GM10248 (cell line): ENCODE data around the gene FOXG1.

Source experiments
- CTCF ChIA-PET: fragments of 300-600 bp; sonication (Branson Sonifier 250); formaldehyde crosslinking; extraction: SDS; loops from one replicate; lab custom pipeline; 2021; ENCODE audit warnings: antibody characterized with exemption; lab: Yijun Ruan, JAX
- POLR2A ChIA-PET: fragments of 350-650 bp; sonication (Branson Sonifier 250); formaldehyde crosslinking; extraction: SDS; loops from one replicate; lab custom pipeline; 2020; ENCODE audit warnings: antibody characterized with exemption; lab: Yijun Ruan, JAX
- DNase-seq: peaks from one replicate; pipeline ENCODE4 v3.0.0; 2012; ENCODE audit errors: extremely low spot score
- CTCF ChIP-seq: IDR thresholded peaks from 2 replicates; pipeline ENCODE4 v1.5.1; 2012; ENCODE audit warnings: mild to moderate bottlenecking, low read depth; ENCODE audit errors: extremely low read depth, missing control alignments, control extremely low read depth

Gene FOXG1

GRCh38 chr14:28765831-28766468 lies 637 bp upstream of the FOXG1 start:
- TF ChIP-seq CTCF: no peak
- DNase-seq: no peak
- POLR2A ChIA-PET: no interaction called here
- CTCF ChIA-PET: interaction anchor here (1.0 to 1.7 kb wide), 2 partner anchors 9 to 11 kb away, joined by 5 read pairs; no protein-coding TSS in a partner anchor

DNA sequence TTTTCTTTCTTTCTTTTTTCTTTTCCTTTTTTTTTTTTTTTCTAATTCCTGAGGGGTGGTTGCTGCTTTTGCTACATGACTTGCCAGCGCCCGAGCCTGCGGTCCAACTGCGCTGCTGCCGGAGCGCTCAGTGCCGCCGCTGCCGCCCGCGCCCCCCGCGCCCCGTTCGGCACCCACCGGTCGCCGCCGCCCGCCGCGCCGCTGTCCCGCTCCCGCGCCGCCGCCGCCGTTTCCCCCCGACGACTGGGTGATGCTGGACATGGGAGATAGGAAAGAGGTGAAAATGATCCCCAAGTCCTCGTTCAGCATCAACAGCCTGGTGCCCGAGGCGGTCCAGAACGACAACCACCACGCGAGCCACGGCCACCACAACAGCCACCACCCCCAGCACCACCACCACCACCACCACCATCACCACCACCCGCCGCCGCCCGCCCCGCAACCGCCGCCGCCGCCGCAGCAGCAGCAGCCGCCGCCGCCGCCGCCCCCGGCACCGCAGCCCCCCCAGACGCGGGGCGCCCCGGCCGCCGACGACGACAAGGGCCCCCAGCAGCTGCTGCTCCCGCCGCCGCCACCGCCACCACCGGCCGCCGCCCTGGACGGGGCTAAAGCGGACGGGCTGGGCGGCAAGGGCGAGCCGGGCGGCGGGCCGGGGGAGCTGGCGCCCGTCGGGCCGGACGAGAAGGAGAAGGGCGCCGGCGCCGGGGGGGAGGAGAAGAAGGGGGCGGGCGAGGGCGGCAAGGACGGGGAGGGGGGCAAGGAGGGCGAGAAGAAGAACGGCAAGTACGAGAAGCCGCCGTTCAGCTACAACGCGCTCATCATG lies 654 bp downstream of the FOXG1 start:
- TF ChIP-seq CTCF: no peak
- DNase-seq: no peak
- POLR2A ChIA-PET: no interaction called here
- CTCF ChIA-PET: no interaction called here

- no peak for TF ChIP-seq CTCF
- DNase-seq: no peak
- CTCF ChIA-PET: no interaction called here
- POLR2A ChIA-PET: no interaction called here
Observed at GRCh38 chr14:28767853-28768741, 1.5 kb downstream of the FOXG1 start.

GRCh38 chr14:28769276-28769880 lies 2.8 kb downstream of the FOXG1 start:
- ChIA-PET CTCF (interaction anchor here (1.5 to 2.7 kb wide), 2 partner anchors 12 to 14 kb away, joined by 3 to 8 read pairs; no protein-coding TSS in a partner anchor), POLR2A (no interaction called here)
- no peak for DNase-seq
- TF ChIP-seq CTCF: no peak

- POLR2A ChIA-PET: no interaction called here
Observed at GRCh38 chr14:28770061-28770460, 3.5 kb downstream of the FOXG1 start.

More at GRCh38 chr14:28770061-28770460, 3.5 kb downstream of the FOXG1 start:
- CTCF ChIA-PET: interaction anchor here (1.5 to 2.7 kb wide), 2 partner anchors 13 to 14 kb away, joined by 3 to 8 read pairs; no protein-coding TSS in a partner anchor
- TF ChIP-seq CTCF: no peak
- DNase-seq: no peak
